NCI-H1105 treated with DMSO at 0.1 percent for 48 hours (cell line): ENCODE data around the gene TANGO2.

ENCODE experiments used
- DNase-seq: peaks from one replicate; lab custom pipeline; 2025; lab: John Stamatoyannopoulos, UW

Gene TANGO2

GRCh38 chr22:19995611-19996339 is 25.1 kb upstream of the TANGO2 start:
- no peak for DNase-seq

- no peak for DNase-seq
Measured at GRCh38 chr22:19996694-19997384, 24.1 kb upstream of the TANGO2 start.

- no peak for DNase-seq
Measured at GRCh38 chr22:19997561-19998231, 23.2 kb upstream of the TANGO2 start.

- no peak for DNase-seq
Measured at GRCh38 chr22:19998232-19998951, 22.5 kb upstream of the TANGO2 start.

GRCh38 chr22:19998991-19999820 is 21.7 kb upstream of the TANGO2 start:
- no peak for DNase-seq

GRCh38 chr22:20000246-20001081 is 20.4 kb upstream of the TANGO2 start:
- DNase-seq = no peak

- no peak for DNase-seq
Measured at GRCh38 chr22:20001082-20001638, 19.8 kb upstream of the TANGO2 start.

GRCh38 chr22:20002128-20002527 is 18.8 kb upstream of the TANGO2 start:
- DNase-seq = no peak

- no peak for DNase-seq
Measured at GRCh38 chr22:20002636-20003035, 18.3 kb upstream of the TANGO2 start.

- DNase-seq = no peak
Measured at GRCh38 chr22:20003304-20003703, 17.6 kb upstream of the TANGO2 start.

- DNase-seq = no peak
Measured at GRCh38 chr22:20004464-20004863, 16.4 kb upstream of the TANGO2 start.

GRCh38 chr22:20008221-20008995 is 12.5 kb upstream of the TANGO2 start:
- DNase-seq = no peak

GRCh38 chr22:20009018-20009491 is 11.9 kb upstream of the TANGO2 start:
- no peak for DNase-seq

GRCh38 chr22:20009582-20010306 is 11.2 kb upstream of the TANGO2 start:
- DNase-seq = no peak

- no peak for DNase-seq
Measured at GRCh38 chr22:20010307-20011122, 10.4 kb upstream of the TANGO2 start.

GRCh38 chr22:20011123-20011992 is 9.6 kb upstream of the TANGO2 start:
- DNase-seq = no peak
